GM21360 (cell line): ENCODE results near the gene NT5C3B.
A peak's percentile ranks its signal among the peaks of the same experiment; 100 is the strongest.

ENCODE experiments used
- ATAC-seq: cut with Tn5 transposase; IDR thresholded peaks from one replicate; pipeline ENCODE4 v1.9.1; 2021; ENCODE audit warnings: mild to moderate bottlenecking, moderate library complexity; ENCODE audit not compliant: unreplicated experiment

Gene NT5C3B

DNA sequence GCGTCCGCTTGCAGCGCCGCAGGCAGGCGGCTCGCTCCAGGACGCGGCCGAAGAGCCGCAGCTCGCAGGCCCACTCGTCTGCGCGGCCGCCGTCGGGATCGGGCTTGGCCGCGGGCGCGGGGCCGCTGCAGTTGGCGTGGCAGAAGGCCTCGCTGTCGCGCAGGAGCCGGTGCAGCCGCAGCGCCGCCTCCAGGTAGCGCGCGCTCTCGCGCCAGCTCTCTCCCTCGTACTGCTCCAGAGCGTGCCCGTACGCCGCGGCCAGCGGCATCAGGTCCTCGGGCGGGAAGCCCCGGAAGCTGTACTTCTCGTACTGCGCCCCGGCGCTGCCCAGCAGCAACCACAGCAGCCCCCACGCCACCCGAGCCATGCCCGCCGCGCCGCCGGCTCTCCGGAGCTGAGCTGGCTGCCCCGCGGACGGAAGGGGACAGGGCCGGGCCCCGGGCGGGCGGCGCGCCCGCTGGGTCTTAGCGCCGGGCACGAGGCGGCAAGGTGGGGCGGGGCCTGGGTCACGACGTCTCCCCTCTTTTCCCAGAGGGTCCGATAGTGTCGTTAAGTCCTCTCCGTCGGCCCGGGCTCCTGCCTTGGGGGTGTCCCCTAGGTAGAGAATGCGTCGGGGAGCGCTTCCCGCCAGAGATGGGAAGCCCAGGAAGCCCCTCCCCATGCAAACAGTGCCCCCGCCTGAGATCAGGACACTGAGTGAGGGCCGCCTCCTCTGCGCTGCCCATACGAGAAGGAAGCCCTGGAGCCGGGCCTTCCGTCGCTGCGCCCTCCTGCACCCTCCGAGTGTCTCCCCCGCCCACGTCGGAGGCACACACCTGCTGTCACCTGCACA lies 24.3 kb downstream of the NT5C3B start, which contains the start of gene P3H4:
Gene P3H4 (minus strand): TSS at position 401 of the 832 bp plus-strand sequence. CDS start 34 bp downstream, at position 367.
- no peak for ATAC-seq

DNA sequence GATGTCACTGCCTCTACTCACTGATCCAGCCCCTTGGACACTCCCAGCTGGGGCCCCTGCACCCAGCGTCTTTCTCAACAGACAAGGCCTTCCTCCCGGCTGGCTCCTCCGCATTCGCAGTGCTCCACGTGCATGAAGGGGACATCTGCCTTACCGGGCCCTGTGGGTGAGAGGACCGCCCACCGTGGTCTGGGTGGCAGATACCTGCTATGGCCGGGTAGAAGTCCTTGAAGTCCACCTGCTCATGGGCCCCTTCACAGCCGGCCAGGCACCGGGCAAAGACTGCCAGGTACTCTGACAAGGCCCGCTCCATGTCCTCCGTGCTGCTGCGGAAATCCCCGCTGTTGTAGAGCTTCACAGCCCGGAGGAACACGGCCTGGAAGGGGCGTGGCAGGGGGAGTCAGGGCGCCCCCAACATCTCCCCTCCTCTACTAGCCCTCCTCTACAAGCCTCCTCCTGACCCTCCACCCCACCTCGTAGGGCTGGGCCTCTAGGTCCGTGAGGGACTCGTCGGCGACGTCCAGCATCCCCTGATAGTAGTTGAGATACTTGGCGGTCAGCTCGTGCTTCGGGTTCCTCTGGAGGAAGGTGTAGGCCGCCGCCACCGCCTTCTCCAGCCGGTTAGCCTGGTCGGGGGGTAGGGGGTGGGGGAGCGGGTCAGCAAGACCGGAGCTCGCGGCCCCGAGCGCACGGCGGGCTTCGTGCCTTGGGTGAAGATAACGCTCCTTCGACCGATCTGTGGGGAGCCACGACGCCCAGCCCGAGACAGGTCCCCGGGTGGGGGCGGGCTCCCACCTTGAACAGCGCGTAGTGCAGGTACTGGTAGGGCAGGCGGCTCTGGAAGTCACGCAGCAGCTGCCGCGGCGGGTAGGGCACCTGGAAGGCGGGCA lies 25.1 kb downstream of the NT5C3B start:
- no peak for ATAC-seq

DNA sequence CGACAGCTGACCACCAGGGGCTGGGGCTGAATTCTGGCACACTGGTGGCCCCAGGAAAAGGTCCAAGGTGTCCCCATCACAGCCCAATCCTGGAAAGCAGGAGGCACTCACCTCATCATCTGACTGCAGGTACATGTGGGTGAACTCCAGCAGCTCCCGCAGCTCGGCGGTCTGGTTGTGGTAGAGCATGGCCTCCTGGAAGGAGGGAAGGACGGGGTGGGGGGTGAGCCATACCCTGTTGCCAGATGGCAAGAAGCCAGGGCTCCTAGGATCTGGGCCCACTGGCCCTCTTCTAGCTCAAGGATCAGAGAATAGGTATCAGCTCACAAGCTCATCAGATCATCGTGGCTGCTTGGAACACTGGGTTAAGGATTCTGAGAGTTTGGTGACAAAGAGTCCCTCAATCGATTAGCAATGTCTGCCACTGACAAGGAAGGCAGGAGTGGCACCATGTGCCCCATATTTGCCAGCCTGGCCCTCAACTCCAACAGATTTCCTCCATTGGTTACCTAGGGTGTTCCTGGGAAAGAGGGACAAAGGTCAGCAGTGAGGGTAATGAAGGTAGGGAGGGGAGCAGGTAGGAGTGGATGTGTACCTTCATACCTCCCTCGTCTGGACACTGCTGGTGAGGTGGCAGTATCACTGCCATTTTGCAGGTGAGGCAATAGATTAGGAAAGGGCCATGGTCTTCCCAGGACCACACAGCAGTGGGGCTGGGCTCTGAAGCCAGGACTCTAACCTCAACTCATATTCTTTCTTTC lies 29.2 kb downstream of the NT5C3B start:
- ATAC-seq, result no peak

DNA sequence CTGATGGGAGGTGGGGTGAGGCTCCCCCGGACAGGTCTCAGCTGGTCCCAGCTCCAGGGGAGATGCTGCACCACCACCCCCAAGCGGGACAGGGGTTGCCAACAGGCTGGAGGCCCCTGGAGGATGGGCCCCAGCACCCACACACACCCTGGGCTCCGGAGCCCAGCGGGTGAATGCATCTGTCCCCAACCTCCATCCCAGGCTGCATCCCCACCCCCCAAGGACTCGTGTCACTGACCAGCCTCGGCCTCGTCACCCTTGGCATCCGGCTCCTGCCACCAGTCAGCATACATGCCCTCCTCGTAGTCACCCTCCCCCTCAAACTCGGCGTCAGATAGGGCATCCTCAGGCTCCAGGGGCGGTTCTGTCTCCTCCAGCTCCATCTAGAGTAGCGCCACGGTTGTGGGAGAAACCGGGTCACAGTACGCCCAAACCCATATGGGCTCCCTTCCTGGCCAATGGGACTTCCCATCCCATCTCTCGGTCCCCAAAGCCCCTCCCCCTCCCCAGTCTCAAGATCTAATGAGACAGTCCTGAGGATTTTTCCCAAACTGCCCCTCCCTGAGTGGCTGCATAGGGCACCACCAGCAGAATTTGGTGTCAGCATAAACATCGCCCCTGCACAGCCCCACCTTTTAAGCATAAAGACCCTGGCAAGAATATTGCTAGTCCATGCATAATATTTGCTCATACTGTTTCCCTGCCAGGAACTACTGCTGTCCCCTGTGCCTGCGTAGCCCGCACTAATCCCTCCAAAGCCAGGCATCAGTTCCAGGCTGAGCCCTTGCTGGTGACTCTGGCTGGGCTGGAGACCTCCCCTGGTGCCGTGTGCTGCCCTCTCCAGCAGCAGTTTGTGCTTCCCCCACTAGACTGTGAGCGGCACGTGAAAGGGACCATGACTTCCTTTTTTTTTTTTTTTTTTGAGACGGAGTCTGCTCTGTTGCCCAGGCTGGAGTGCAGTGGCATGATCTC lies 32.7 kb downstream of the NT5C3B start:
- ATAC-seq, result no peak

DNA sequence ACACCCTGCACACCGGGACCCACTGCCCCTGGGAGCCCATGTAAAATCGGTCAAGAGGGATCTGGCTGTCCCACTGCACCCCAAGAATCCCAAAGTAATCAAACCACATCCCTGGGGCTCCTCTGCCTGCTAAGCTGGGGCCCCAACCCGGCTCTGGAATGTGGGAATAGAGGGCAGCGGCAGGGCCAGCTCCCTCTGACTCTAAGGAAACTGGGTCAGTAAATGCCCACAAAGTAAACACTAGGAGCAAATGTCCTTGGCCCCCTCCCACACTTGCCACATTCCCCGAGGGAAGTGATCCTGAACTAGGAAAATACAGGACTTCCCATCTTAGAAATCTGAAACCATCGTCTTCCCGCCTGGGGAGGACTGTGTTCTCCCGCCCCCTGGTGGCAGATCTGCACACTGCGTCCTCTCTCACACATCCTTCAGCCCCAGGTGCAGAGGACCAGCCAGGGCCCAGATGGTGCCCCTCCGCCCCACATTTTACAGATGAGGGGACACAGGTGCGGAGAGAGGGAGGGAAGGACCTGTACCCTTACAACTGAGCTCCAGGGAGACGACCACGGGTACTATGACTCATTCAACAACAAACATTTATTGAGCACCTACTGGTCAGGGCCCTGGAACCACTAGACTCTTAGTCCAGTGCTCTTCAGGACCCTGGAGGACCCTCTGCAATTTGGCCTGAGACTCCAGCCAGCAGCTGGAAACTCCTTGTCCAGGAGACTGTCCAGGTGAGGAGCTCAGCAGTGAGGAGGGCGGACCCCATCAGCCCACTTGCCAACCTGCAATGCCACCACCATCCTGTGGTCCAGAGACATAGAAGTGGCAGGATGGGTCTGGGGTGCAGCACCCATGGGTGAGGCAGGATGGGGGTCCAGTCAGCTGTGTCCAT lies 34.4 kb downstream of the NT5C3B start:
- no peak for ATAC-seq

DNA sequence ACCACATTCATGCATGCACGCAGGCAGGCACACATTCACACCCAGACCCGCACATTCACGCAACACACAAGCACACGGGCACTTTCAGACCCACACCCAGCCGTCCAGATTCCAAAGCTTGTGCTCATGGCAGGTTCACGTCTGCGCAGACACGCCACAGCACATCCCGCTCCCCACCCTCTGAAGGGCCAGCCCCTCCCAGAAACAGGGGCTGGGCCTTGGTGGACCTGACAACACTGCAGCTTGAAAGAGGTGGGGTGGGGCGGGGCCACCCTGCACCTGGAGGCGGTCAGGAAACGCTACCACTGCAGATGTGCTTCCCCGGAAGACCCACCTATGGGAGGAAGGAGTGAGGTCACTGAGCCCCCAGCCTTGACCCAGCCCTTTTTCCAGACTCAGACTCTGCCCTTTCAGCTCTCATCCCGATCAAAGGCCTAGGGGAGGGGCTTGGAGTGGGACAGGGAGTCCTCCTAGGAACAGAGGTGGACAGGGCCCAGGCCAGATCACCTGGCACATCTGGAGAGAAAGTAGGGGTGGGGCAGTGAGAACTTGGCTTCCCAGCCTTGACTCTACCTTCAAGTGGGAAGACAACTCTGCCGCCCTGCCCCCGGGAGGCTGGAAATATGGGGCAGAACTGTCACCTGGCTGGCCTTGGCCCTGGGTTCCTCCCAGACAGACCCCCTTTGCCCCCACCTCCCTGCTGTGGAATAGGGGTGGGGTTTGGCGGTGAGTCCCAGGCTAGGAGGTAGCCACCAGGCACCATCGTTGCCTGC lies 35.2 kb downstream of the NT5C3B start:
- no peak for ATAC-seq

DNA sequence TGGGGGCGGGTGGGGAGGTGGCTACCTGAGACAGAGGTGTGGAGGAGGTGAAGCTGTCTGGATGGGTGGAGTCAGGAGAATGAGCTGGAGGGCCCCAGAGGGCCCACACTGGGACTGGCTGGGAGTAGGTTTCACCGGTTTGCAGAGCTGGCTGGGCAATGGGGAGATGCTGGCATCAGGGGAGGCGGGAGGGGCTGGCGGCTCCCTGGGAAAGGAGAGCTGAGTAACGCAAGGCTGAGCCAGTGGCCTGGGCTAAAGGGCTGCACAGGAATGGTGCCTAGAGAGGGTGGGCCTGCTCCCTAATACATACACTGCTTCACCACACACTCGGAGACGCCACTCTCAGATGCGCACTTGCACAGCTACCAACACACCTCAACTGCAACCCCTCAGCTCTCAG lies 36.7 kb downstream of the NT5C3B start:
- no peak for ATAC-seq

DNA sequence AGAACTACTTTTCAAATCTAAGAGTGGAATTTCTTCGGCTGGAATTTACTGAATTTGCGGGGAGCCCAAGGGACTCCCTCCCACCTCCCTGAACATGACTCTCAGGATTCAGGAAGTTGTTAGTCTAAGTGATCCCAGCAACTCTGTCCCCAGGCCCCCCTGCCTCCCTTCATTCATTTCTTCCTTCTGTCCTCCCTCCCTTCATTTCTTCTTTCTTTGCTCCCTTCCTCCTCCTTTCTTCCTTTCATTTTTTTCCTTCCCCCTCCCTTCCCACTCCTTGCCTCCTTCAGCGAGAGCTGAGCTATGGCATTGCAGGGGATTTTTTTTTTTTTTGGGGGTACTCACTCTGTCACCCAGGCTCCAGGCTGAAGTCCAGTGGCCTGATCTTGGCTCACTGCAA lies 38.7 kb downstream of the NT5C3B start:
- ATAC-seq, result no peak

DNA sequence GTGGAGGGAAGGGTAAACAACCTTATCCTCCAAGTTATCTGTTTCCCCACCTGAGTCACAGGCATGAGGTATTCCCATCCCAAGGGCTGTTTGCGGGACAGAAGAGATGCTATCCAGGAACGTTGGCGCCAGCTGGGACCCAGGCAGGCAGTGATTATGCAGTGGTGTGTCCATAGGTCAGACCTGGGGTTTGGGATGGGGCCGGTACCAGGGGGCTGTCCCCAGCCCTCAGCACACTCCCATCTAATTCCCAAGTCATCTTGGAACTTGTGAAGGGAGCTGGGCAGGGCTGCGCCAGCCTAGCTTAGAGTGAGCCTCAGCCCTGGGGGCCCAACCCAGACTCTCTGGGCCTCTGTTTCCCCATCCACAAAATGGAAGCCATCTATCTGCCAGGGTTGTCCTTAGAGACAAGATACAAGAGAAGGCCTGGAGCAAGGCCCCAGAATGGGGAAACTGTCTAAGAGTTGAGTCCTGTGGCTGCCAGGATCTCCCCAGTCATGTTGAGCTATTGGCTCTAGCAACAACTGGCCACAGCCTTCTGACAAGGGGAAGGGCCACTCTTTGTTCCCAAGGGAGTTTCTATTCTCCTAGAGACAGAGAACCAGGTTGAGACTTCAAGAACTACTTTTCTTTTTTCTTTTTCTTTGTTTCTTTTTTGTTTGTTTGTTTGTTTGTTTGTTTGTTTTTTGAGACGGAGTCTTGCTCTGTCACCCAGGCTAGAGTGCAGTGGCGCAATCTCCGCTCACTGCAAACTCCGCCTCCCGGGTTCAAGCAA lies 39.7 kb downstream of the NT5C3B start:
- ATAC-seq, result no peak

DNA sequence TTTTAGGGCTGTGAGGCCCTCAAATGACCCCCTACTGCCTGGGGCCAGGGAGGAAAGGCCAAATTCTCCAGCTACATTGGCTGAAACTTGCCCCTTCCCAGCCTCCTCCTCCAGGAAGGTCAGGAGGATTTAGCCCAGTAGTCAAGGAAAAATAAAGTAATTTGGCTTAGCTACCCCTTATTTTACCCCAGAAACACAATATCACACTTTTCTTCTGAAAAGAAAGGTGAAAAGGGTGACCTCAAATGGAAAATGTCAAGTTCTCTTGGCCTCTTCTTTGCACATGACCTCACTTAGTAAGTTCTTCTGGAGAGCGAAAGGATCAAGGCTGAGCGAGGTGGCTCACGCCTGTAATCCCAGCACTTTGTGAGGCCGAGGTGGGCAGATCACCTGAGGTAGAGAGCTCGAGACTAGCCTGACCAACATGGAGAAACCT lies 41.5 kb downstream of the NT5C3B start:
- no peak for ATAC-seq

DNA sequence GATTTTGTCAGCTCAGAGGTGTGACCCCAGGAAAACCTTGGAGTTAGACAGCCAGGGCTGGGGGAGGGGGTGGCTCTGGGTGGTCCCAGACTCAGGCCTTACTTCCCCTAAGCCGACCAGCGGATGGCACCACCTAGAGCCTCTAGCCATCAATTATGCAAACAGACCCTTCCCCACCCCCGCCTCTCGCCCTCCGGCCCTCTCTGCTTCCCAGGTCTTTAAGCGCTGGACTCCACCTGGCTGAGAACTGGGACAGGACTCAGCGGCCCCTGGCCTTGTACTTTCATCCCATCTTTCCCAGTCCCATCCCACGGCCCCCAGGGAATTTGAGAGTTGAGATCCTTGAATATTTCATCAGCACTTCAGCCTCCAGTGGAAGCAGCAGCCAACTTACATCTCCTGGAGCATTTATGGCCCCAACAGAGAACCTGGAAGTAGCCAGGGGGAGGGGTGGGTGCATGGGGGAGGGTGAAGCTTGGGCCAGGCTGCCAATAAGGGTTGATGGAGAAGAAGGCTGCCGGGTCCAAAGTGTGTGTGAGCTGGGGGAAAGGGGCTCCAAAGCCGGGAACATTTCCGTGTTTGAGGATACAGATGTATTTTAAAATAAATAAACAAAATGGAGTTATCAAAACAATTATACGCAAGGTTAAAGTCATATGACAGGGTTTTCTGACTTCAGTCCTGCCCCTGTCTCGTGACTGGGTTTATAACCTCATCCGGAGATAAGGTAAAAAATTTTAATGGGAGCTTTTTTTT lies 42.1 kb downstream of the NT5C3B start:
- no peak for ATAC-seq

DNA sequence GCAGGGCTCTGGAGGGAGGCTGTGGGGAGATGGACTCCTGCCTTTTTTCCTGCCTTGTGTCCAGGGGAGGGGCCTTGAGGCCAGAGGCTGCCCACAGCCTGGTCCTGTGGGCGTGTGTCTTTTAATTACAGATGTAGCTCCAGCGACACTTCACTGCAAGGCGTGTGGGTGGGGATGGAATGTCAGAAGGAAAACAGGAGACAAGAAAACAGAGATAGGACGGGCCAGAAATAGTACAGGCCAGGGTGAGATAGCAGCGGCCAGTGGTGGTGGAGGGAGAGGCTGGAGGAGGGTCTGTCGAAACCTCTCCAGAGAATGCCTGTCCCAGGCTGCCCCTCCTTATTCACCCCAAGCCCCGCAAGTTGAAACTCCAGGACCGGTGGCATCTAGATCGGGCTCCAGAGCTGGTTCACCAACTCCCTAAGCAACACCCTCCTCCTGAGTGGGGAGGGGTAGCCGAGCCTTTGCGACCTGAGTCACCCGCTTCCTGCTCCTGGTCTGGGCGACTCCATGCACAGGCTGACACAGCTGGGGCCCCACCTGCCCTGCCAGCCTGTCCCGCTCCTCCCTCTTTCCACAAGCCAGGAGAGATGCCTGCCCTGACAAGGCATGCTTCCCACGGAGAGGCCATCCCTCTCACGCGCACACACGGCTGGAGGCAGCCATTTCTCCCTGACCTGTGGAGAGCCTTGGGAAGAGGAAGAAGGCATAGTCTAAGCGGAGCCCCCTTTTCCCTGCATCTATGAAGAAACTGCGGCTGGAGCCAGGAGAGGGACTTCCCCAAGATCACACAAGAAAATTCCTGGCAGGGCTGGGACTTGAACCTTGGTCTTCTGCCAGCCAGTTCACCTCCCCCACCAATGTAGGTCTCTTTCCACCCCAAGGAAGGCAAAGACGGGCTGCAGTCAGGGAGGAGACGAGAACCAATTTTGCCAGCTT lies 42.9 kb downstream of the NT5C3B start:
- ATAC-seq, result no peak

DNA sequence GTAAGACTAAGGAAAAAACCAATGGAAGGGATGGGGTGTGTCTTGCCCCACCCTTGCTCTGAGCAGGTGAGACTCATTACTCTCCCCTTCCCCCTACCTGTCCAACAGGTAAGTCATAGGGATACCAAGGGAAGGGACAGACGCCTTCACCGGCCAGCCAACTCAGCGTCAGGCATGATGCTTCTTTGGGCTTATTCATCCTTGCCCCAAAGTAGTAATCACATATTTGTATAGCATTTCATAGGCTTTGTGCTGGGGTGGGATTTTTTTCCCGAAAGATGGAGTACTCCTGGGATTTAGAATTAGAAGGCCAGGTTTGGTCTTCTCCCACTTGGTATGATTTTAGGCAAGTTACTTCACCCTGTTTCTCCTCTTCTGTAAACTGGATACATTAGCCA lies 49.0 kb downstream of the NT5C3B start:
- no peak for ATAC-seq

DNA sequence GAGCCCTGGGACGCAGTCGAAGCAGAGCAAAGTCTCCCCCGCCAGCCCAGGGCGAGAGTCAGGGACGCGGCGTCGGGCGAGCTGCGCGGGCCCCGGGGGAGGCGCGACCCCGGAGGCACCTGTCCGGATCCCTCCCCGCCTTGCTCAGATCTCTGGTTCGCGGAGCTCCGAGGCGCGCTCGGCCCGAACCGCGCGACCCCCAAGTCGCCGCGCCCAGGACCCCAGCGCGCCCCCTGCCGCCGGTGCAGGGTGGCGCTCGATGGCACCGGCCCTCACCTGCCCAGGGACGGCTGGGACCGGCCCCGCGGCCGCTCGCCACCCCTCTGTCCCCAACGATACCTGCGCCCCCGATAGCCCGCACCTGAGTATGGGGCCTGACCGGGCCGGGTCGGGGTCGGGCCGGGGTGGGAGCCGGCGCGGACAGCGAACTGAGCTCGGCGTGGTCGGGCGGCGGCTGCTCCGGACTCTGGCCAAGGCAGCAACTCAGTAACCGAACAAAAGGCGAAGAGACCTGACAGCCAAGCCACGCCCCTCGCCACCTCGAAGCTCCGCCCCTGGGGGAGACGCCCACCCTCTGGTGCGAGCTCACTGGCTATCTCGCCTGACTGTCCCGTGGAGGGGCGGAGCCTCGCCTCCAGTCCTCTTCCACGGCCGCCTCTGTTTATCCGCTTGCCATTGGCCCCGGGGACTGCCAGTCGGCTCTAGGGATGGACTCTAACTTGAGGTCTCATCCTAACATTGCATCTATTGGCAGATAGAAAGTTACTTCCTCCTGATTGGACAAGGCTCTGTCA lies 49.6 kb downstream of the NT5C3B start, which contains the start of gene JUP:
Gene JUP (minus strand): TSS at position 485 of the 794 bp plus-strand sequence. CDS start 14,857 bp downstream, outside the sequence.
- peak; percentile 89 for ATAC-seq

DNA sequence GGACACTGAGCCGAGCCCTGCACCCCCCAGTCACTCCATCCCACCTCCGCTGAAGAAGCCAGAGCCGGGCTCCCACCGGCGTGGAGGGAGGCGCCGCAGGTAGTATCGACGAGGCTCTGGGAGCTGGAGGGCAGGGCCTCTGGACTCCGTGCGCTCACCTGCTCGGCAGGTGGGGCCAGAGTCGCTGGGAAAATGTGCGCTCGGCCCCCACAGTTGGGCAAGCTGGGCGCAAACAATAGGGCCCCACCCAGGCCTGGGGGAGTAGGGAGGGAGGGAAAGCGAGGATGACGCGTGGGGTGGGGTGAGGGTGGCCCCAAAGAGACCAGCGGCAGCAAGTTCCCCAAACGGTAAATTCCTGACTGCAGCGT lies 50.2 kb downstream of the NT5C3B start:
- no peak for ATAC-seq
